A549 (cell line): Measurements from ENCODE around the gene ALDH1B1. TPM values are rescaled to one million over a fixed set of nuclear protein-coding genes. Genes with fewer than 3 reads are reported as not detected.

ENCODE experiments used
- ATAC-seq, 2 experiments: fragments of 200-7000 bp in 1 of 2; fragments of >200 bp in 1 of 2; cut with Nextera tagmentation in 1 of 2; cut with Tn5 transposase in 1 of 2; 3 replicates each; pipeline versions ENCODE4 v1.8.0 to v1.9.1; 2018 to 2020; ENCODE audit warnings: mild to moderate bottlenecking in 1 of 2, moderate library complexity in 1 of 2
- CTCF ChIA-PET: fragments of 300-600 bp; sonication (Branson Sonifier 250); formaldehyde crosslinking; extraction: SDS; loops from one replicate; lab custom pipeline; 2021; ENCODE audit warnings: antibody characterized with exemption, inconsistent platforms; lab: Yijun Ruan, JAX
- POLR2A ChIA-PET: fragments of 350-600 bp; formaldehyde crosslinking; extraction: SDS; loops from one replicate; lab custom pipeline; 2021; ENCODE audit warnings: antibody characterized with exemption, inconsistent platforms; lab: Yijun Ruan, JAX
- DNase-seq, 2 experiments: peaks; one replicate each; pipeline versions ENCODE4 v3.0.0 to v3.0.0-alpha.2; 2011 to 2016; ENCODE audit warnings: low read depth in 1 of 2, low spot score in 1 of 2
- FAIRE-seq: peaks from 2 replicates; lab custom pipeline; 2011; peaks lifted over from hg19 to GRCh38; lab: Jason Lieb, UNC
- H3K27ac ChIP-seq, 2 experiments: fragments of >200 bp; sonication (Bioruptor Twin); formaldehyde crosslinking; 3 replicates each; pipeline ENCODE4 v1.5.1; 2016 to 2017
- H3K4me1 ChIP-seq: fragments of >200 bp; sonication (Bioruptor Twin); formaldehyde crosslinking; 3 replicates; pipeline ENCODE4 v1.6.1; 2016
- H3K4me2 ChIP-seq: fragments of >200 bp; sonication (Bioruptor Twin); formaldehyde crosslinking; 3 replicates; pipeline ENCODE4 v1.6.1; 2016
- H3K4me3 ChIP-seq: fragments of >200 bp; sonication (Bioruptor Twin); formaldehyde crosslinking; 3 replicates; pipeline ENCODE4 v1.5.1; 2016
- H3K9me3 ChIP-seq: fragments of >200 bp; sonication (Bioruptor Twin); formaldehyde crosslinking; 3 replicates; pipeline ENCODE4 v1.6.1; 2016
- ATOH8 ChIP-seq: fragments of 250-450 bp; sonication (Bioruptor Pico); IDR thresholded peaks from 2 replicates; pipeline ENCODE4 v1.5.0; 2020; ENCODE audit warnings: low read depth, mild to moderate bottlenecking, moderate library complexity
- CBX2 ChIP-seq: fragments of 200-600 bp; sonication (generic); IDR thresholded peaks from 2 replicates; pipeline ENCODE4 v1.6.1; 2016; ENCODE audit warnings: low read depth, mild to moderate bottlenecking, borderline replicate concordance
- CHD2 ChIP-seq: fragments of 150-350 bp; IDR thresholded peaks from 2 replicates; pipeline ENCODE4 v1.6.1; 2014; ENCODE audit warnings: low read length; ENCODE audit not compliant: partially characterized antibody
- ESRRA ChIP-seq: fragments of 150-350 bp; IDR thresholded peaks from 2 replicates; pipeline ENCODE4 v1.6.1; 2014; ENCODE audit warnings: mild to moderate bottlenecking, low read length, borderline replicate concordance
- FOSB ChIP-seq: fragments of 250-450 bp; sonication (Bioruptor Pico); IDR thresholded peaks from 2 replicates; pipeline ENCODE4 v1.5.0; 2020; ENCODE audit warnings: mild to moderate bottlenecking, moderate library complexity
- FOSL2 ChIP-seq, 2 experiments: fragments of 450-650 bp in 1 of 2; fragments of >200 bp in 1 of 2; sonication (Bioruptor Twin) in 1 of 2; formaldehyde crosslinking; IDR thresholded peaks; 2 replicates each; pipeline versions ENCODE4 v1.5.0 to v1.6.1; 2016 to 2020; ENCODE audit warnings: mild to moderate bottlenecking in 1 of 2, moderate library complexity in 1 of 2
- FOXS1 ChIP-seq: fragments of 250-450 bp; sonication (Bioruptor Pico); IDR thresholded peaks from 2 replicates; pipeline ENCODE4 v1.5.0; 2020; ENCODE audit warnings: mild to moderate bottlenecking, moderate library complexity
- GATA3 ChIP-seq: IDR thresholded peaks from 2 replicates; pipeline ENCODE4 v1.6.1; 2012; ENCODE audit warnings: borderline replicate concordance
- HDAC2 ChIP-seq: fragments of 200-600 bp; sonication (generic); IDR thresholded peaks from 2 replicates; pipeline ENCODE4 v1.6.1; 2016
- HEYL ChIP-seq: fragments of 250-450 bp; sonication (Bioruptor Pico); IDR thresholded peaks from 2 replicates; pipeline ENCODE4 v1.8.0; 2021; ENCODE audit warnings: mild to moderate bottlenecking, moderate library complexity
- HOXA7 ChIP-seq: fragments of 250-450 bp; sonication (Bioruptor Pico); IDR thresholded peaks from 2 replicates; pipeline ENCODE4 v1.5.0; 2020; ENCODE audit warnings: mild to moderate bottlenecking, moderate library complexity
- JUN ChIP-seq, 2 experiments: fragments of >200 bp; sonication (Bioruptor Twin); formaldehyde crosslinking; IDR thresholded peaks; 2 replicates in 1 of 2; 3 replicates in 1 of 2; pipeline ENCODE4 v1.6.1; 2016 to 2017
- MAZ ChIP-seq: fragments of 150-350 bp; IDR thresholded peaks from 2 replicates; pipeline ENCODE4 v1.6.1; 2014; ENCODE audit warnings: antibody characterized with exemption, low read depth, low read length, borderline replicate concordance
- MYC ChIP-seq: IDR thresholded peaks from 2 replicates; pipeline ENCODE4 v1.6.1; 2012; ENCODE audit warnings: mild to moderate bottlenecking, inconsistent platforms, low read length, improper control_type of control experiment, borderline replicate concordance
- NFE2L2 ChIP-seq: fragments of 150-350 bp; conservative IDR thresholded peaks from 2 replicates; pipeline ENCODE4 v1.6.1; 2014; ENCODE audit warnings: low read length
- NPAS2 ChIP-seq: fragments of 250-450 bp; sonication (Bioruptor Pico); IDR thresholded peaks from 2 replicates; pipeline ENCODE4 v1.8.0; 2022; ENCODE audit warnings: mild to moderate bottlenecking, moderate library complexity, borderline replicate concordance
- PBX3 ChIP-seq: IDR thresholded peaks from 2 replicates; pipeline ENCODE4 v1.6.1; 2012
- PHF8 ChIP-seq: fragments of 200-600 bp; sonication (generic); IDR thresholded peaks from 2 replicates; pipeline ENCODE4 v1.6.1; 2016; ENCODE audit warnings: low read depth, mild to moderate bottlenecking, antibody characterized with exemption, moderate library complexity, borderline replicate concordance
- POLR2A ChIP-seq: IDR thresholded peaks from 2 replicates; pipeline ENCODE4 v1.6.1; 2012; ENCODE audit warnings: mild to moderate bottlenecking, low read length
- SREBF2 ChIP-seq: fragments of 450-650 bp; IDR thresholded peaks from 2 replicates; pipeline ENCODE4 v1.6.1; 2014; ENCODE audit warnings: mild to moderate bottlenecking, moderate library complexity
- USF2 ChIP-seq: fragments of 450-650 bp; IDR thresholded peaks from 2 replicates; pipeline ENCODE4 v1.6.1; 2014; ENCODE audit warnings: antibody characterized with exemption
- ZNF302 ChIP-seq: fragments of 250-450 bp; sonication (Bioruptor Pico); IDR thresholded peaks from 2 replicates; pipeline ENCODE4 v1.9.0; 2021; ENCODE audit warnings: inconsistent platforms, mild to moderate bottlenecking, moderate library complexity
- ZSCAN20 ChIP-seq: fragments of 250-450 bp; sonication (Bioruptor Pico); IDR thresholded peaks from 2 replicates; pipeline ENCODE4 v1.8.0; 2022; ENCODE audit warnings: mild to moderate bottlenecking, moderate library complexity
- WGBS: methylation state at CpG from one replicate; pipeline ENCODE4 v1.1.6; 2017; ENCODE audit errors: missing lambda C conversion rate; 5-methylcytosine and 5-hydroxymethylcytosine counted together
- polyA plus RNA-seq, 4 experiments: library from polyadenylated mRNA; depleted of rRNA in 3 of 4; stranded (reverse); fragments of >200 nt; fragmentation: RNase III in 1 of 4; extraction: RNeasy Plus Mini Kit Qiagen cat#74134 plus additional on column Dnase treatment in 1 of 4; gene quantifications; 2 replicates in 3 of 4; 3 replicates in 1 of 4; pipeline ENCODE4 v1.2.3, GENCODE V29; 2011 to 2017
- TF ChIP-seq, protein P1 (sequence below): fragments of 250-450 bp; sonication (Bioruptor Pico); IDR thresholded peaks from 2 replicates; pipeline ENCODE4 v1.5.0; 2021; ENCODE audit warnings: mild to moderate bottlenecking, moderate library complexity, borderline replicate concordance
- TF ChIP-seq, protein P2 (sequence below): fragments of >200 bp; sonication (Bioruptor Twin); formaldehyde crosslinking; IDR thresholded peaks from 3 replicates; pipeline ENCODE4 v1.5.1; 2016

ALDH1B1 gene
- polyA plus RNA-seq, 2 of the 4 experiments (the other 2 are of a cell fraction), result 40.2 to 71.8 TPM

DNA sequence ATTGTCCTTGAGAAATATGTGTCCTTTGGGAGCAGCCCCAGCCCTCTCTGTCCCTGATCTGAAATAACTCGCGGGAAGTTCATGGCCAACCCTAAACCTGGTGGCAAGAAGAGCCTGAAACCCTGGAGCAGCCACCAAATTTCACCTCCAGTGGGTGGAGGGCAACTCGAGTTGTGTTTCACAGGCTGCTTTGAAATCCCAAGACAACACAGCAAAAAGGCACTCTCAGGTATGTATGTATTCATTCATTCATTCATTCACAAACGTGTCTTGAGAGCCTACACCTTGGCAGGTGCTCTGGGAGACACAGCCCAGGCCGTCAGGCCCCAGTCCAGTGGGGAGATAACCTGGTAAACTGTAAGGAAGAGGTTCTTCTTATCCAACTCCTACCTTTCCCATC, 35.7 kb upstream of the ALDH1B1 start:
- no peaks in the 10 kb centered on the region for H3K4me1 ChIP-seq
- no peak overlapping the region for H3K4me2 ChIP-seq
- CTCF ChIA-PET, result interaction anchor here (1.0 to 2.2 kb wide), 4 partner anchors 14 to 452 kb away, joined by 3 to 19 read pairs (median 5); no protein-coding TSS in a partner anchor
- no peak for TF ChIP-seq ATOH8 (CRISPR knock-in tag)
- no peak for TF ChIP-seq MYC
- TF ChIP-seq CBX2, result no peak
- no peak for TF ChIP-seq NPAS2 (CRISPR knock-in tag)
- TF ChIP-seq HOXA7 (CRISPR knock-in tag), result no peak
- no peak for TF ChIP-seq FOSL2 (IDR thresholded peaks at IDR 0.05)
- TF ChIP-seq FOSL2 (CRISPR knock-in tag; IDR thresholded peaks at IDR 0.05), result no peak
- TF ChIP-seq MAZ, result no peak
- TF ChIP-seq, all 56 proteins: peak for 0
- DNase-seq, result no peak
- H3K9me3 ChIP-seq, result no peaks in the 10 kb centered on the region
- no peak overlapping the region for H3K27ac ChIP-seq
- 69% methylated on average over 5 of the region's 5 CpGs for WGBS
- no peak for ATAC-seq
- FAIRE-seq, result no peak
- no peak overlapping the region for H3K4me3 ChIP-seq
- POLR2A ChIA-PET, result no interaction called here

DNA sequence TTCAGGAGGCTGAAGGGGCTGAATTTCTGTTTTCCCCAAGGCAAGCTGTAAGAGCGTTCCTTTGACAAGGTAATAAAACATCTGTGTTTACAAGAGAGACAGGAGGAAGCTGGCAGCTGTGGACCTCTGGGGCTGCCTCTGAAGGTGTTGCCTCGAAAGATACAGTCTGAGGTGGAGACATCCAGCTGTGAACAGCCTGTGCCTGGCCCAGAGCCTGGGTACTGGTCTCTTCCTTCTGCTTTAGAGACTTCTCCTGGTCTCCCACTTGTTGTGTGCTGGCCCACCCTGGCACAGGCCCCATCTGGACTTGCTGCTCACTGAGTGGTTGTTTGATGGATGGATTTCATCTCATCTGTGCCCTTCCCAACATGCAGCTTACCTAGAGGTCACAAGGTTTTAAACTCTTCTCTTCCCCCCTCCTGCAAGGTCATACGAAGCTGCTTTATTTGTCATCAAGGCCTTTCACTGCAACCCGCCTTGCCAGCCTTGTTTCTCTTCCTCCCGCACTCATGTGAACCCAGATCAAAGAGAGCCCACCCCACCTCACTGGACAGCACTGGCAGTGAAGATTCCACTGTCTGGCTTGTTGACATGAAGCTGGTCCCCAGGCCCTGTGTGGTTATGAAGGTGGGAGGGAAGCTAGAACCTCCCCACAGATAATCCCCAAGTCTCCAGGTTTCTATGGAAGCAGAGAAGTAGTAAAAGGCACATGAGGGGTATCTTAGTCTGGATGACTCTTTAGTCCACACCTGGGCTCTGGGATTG, 35.0 kb upstream of the ALDH1B1 start:
- no peak overlapping the region for H3K4me2 ChIP-seq
- FAIRE-seq (no peak), ATAC-seq (no peak), DNase-seq (no peak)
- no peaks in the 10 kb centered on the region for H3K4me1 ChIP-seq
- ChIA-PET POLR2A (interaction anchor here (0.8 kb wide), 1 partner anchor 572 kb away, joined by 3 read pairs; the partner anchor contains the start of gene EXOSC3), CTCF (interaction anchor here (0.9 to 2.2 kb wide), 8 partner anchors 10 to 453 kb away, joined by 3 to 19 read pairs (median 4); no protein-coding TSS in a partner anchor)
- TF ChIP-seq, protein P1, sequence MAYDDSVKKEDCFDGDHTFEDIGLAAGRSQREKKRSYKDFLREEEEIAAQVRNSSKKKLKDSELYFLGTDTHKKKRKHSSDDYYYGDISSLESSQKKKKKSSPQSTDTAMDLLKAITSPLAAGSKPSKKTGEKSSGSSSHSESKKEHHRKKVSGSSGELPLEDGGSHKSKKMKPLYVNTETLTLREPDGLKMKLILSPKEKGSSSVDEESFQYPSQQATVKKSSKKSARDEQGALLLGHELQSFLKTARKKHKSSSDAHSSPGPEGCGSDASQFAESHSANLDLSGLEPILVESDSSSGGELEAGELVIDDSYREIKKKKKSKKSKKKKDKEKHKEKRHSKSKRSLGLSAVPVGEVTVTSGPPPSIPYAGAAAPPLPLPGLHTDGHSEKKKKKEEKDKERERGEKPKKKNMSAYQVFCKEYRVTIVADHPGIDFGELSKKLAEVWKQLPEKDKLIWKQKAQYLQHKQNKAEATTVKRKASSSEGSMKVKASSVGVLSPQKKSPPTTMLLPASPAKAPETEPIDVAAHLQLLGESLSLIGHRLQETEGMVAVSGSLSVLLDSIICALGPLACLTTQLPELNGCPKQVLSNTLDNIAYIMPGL, result no peak
- TF ChIP-seq USF2, result no peak
- TF ChIP-seq GATA3, result no peak
- TF ChIP-seq, protein P2, sequence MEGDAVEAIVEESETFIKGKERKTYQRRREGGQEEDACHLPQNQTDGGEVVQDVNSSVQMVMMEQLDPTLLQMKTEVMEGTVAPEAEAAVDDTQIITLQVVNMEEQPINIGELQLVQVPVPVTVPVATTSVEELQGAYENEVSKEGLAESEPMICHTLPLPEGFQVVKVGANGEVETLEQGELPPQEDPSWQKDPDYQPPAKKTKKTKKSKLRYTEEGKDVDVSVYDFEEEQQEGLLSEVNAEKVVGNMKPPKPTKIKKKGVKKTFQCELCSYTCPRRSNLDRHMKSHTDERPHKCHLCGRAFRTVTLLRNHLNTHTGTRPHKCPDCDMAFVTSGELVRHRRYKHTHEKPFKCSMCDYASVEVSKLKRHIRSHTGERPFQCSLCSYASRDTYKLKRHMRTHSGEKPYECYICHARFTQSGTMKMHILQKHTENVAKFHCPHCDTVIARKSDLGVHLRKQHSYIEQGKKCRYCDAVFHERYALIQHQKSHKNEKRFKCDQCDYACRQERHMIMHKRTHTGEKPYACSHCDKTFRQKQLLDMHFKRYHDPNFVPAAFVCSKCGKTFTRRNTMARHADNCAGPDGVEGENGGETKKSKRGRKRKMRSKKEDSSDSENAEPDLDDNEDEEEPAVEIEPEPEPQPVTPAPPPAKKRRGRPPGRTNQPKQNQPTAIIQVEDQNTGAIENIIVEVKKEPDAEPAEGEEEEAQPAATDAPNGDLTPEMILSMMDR, result no peak
- no peak for TF ChIP-seq ZSCAN20 (CRISPR knock-in tag)
- no peak for TF ChIP-seq FOSB (CRISPR knock-in tag)
- no peak for TF ChIP-seq POLR2A
- no peak for TF ChIP-seq HDAC2
- TF ChIP-seq ESRRA, result no peak
- TF ChIP-seq NFE2L2, result no peak
- no peak for TF ChIP-seq FOXS1 (CRISPR knock-in tag)
- TF ChIP-seq JUN (IDR thresholded peaks at IDR 0.05), result no peak
- no peak for TF ChIP-seq HEYL
- TF ChIP-seq PHF8, result no peak
- no peak for TF ChIP-seq PBX3
- TF ChIP-seq MAZ, result no peak
- no peak for TF ChIP-seq CHD2
- no peak for TF ChIP-seq ZNF302 (CRISPR knock-in tag)
- TF ChIP-seq SREBF2, result no peak
- H3K27ac ChIP-seq, result no peak overlapping the region
- no peaks in the 10 kb centered on the region for H3K9me3 ChIP-seq
- H3K4me3 ChIP-seq, result no peak overlapping the region
- 86% methylated on average over 5 of the region's 5 CpGs for WGBS
